ENCODE results near the gene WDR27. TPM values are rescaled to one million over a fixed set of nuclear protein-coding genes. Genes with fewer than 3 reads are reported as not detected.
A peak's percentile ranks its signal among the peaks of the same experiment; 100 is the strongest.

WDR27 gene
- total RNA-seq, 6 donors from 2014 or later: 20.1 to 80.7 (median 40.3) TPM

DNA sequence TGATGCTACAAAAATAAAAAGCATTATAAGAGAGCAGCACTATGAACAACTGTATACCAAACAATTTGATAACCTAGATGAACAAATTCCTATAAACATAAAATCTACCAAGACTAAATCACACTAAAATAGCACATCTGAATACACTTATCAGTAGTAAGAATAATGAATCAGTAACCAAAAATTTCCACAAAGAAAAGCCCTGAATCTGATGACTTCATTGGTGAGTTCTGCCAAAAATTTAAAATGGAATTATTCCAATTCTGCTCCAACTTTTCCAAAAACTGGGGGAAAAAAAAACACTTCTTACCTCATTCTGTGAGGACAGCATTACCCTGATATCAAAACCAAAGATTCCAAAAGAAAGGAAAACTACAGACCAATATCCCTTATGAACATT lies 206.2 kb downstream of the WDR27 start:
- no peak for TF ChIP-seq CTCF (IDR thresholded peaks at IDR 0.05)
- no peak for TF ChIP-seq EP300 (IDR thresholded peaks at IDR 0.05)
- TF ChIP-seq POLR2AphosphoS5 (IDR thresholded peaks at IDR 0.05): no peak
- TF ChIP-seq POLR2A (IDR thresholded peaks at IDR 0.05): no peak
- no peaks in the 10 kb centered on the region for H3K9me3 ChIP-seq
- no peaks in the 10 kb centered on the region for H3K27me3 ChIP-seq
- no peak overlapping the region for H3K27ac ChIP-seq
- ATAC-seq (ENCODE audit: low FRiP score in 2 of 2): peak in 1 of 2 donors; percentile 39
- no peak for DNase-seq
- H3K36me3 ChIP-seq: no peaks in the 10 kb centered on the region
- no peak overlapping the region for H3K4me3 ChIP-seq
- peaks cover 0 to 3% (median 0%) of the 10 kb centered on the region in 4 donors for H3K4me1 ChIP-seq

- no peak for TF ChIP-seq POLR2A (IDR thresholded peaks at IDR 0.05)
- no peak for TF ChIP-seq CTCF (IDR thresholded peaks at IDR 0.05)
- no peak for TF ChIP-seq POLR2AphosphoS5 (IDR thresholded peaks at IDR 0.05)
- no peak for TF ChIP-seq EP300 (IDR thresholded peaks at IDR 0.05)
- peaks cover 0 to 3% (median 1%) of the 10 kb centered on the region in 4 donors for H3K4me1 ChIP-seq
- H3K36me3 ChIP-seq: no peaks in the 10 kb centered on the region
- 93 to 97% methylated on average over 3 of the region's 3 CpGs for WGBS, 2 donors
- H3K4me3 ChIP-seq: no peak overlapping the region
- H3K9me3 ChIP-seq: no peaks in the 10 kb centered on the region
- DNase-seq: no peak
- no peaks in the 10 kb centered on the region for H3K27me3 ChIP-seq
- no peak overlapping the region for H3K27ac ChIP-seq
- no peak for ATAC-seq (ENCODE audit: low FRiP score in 2 of 2)
These were observed 207.8 kb downstream of the WDR27 start for GRCh38 chr6:169494038-169494437.

GRCh38 chr6:169491482-169491881 lies 210.3 kb downstream of the WDR27 start:
- Histone ChIP-seq H3K9me3 (no peaks in the 10 kb centered on the region), H3K27me3 (no peaks in the 10 kb centered on the region), H3K36me3 (no peaks in the 10 kb centered on the region), H3K4me1 (peaks cover 0 to 3% (median 1%) of the 10 kb centered on the region in 4 donors), H3K27ac (no peak overlapping the region), H3K4me3 (no peak overlapping the region)
- no peak for DNase-seq
- WGBS, 2 donors: 66 to 77% methylated on average over 1 of the region's 1 CpG
- TF ChIP-seq CTCF (IDR thresholded peaks at IDR 0.05) (no peak), POLR2A (IDR thresholded peaks at IDR 0.05) (no peak), EP300 (IDR thresholded peaks at IDR 0.05) (no peak), POLR2AphosphoS5 (IDR thresholded peaks at IDR 0.05) (no peak)
- ATAC-seq (ENCODE audit: low FRiP score in 2 of 2): no peak

GRCh38 chr6:169490830-169491229 lies 211.0 kb downstream of the WDR27 start:
- 69 to 72% methylated on average over 5 of the region's 5 CpGs for WGBS, 2 donors
- Histone ChIP-seq H3K27me3 (no peaks in the 10 kb centered on the region), H3K36me3 (no peaks in the 10 kb centered on the region), H3K4me1 (peaks cover 0 to 3% (median 1%) of the 10 kb centered on the region in 4 donors), H3K9me3 (no peaks in the 10 kb centered on the region), H3K4me3 (no peak overlapping the region), H3K27ac (no peak overlapping the region)
- DNase-seq (no peak), ATAC-seq (ENCODE audit: low FRiP score in 2 of 2) (peak in 1 of 2 donors; percentile 60)
- no peak for TF ChIP-seq POLR2A (IDR thresholded peaks at IDR 0.05)

- peak in 1 of 2 donors; percentile 56 for ATAC-seq (ENCODE audit: low FRiP score in 2 of 2)
- no peak overlapping the region for H3K27ac ChIP-seq
These were observed 211.6 kb downstream of the WDR27 start for GRCh38 chr6:169490246-169490641.

More at GRCh38 chr6:169490246-169490641, 211.6 kb downstream of the WDR27 start:
- no peaks in the 10 kb centered on the region for H3K9me3 ChIP-seq
- peaks cover 0 to 3% (median 1%) of the 10 kb centered on the region in 4 donors for H3K4me1 ChIP-seq
- TF ChIP-seq CTCF (IDR thresholded peaks at IDR 0.05) (no peak), POLR2A (IDR thresholded peaks at IDR 0.05) (no peak), POLR2AphosphoS5 (IDR thresholded peaks at IDR 0.05) (no peak), EP300 (IDR thresholded peaks at IDR 0.05) (no peak)
- H3K27me3 ChIP-seq: no peaks in the 10 kb centered on the region
- H3K4me3 ChIP-seq: no peak overlapping the region
- 79 to 89% methylated on average over 3 to 6 of the region's 6 CpGs for WGBS, 2 donors
- H3K36me3 ChIP-seq: no peaks in the 10 kb centered on the region
- no peak for DNase-seq
